LNCAP (cell line): ENCODE data around the gene SALL3.

Experiments used
- CTCF ChIP-seq: fragments of 450-650 bp; IDR thresholded peaks from 2 replicates; pipeline ENCODE4 v1.5.1; 2017; ENCODE audit warnings: mild to moderate bottlenecking

Gene SALL3

GRCh38 chr18:78966793-78967106, 12.9 kb upstream of the SALL3 start:
- TF ChIP-seq CTCF, result no peak

- TF ChIP-seq CTCF, result no peak
Observed at GRCh38 chr18:78967692-78968091, 11.9 kb upstream of the SALL3 start.

- TF ChIP-seq CTCF, result no peak
Observed at GRCh38 chr18:78969574-78970315, 9.9 kb upstream of the SALL3 start.

- TF ChIP-seq CTCF, result no peak
Observed at GRCh38 chr18:78970774-78971333, 8.8 kb upstream of the SALL3 start.

GRCh38 chr18:78971511-78972245, 7.9 kb upstream of the SALL3 start:
- no peak for TF ChIP-seq CTCF

- no peak for TF ChIP-seq CTCF
Observed at GRCh38 chr18:78972385-78972918, 7.2 kb upstream of the SALL3 start.

- no peak for TF ChIP-seq CTCF
Observed at GRCh38 chr18:78972930-78973331, 6.7 kb upstream of the SALL3 start.
